NCI-H82 treated with DMSO at 0.1 percent for 48 hours (cell line): ENCODE results near the gene MRPL17.

Source experiments
- DNase-seq: peaks from one replicate; lab custom pipeline; 2025; ENCODE audit not compliant: unreplicated experiment; lab: John Stamatoyannopoulos, UW

The MRPL17 gene

DNA sequence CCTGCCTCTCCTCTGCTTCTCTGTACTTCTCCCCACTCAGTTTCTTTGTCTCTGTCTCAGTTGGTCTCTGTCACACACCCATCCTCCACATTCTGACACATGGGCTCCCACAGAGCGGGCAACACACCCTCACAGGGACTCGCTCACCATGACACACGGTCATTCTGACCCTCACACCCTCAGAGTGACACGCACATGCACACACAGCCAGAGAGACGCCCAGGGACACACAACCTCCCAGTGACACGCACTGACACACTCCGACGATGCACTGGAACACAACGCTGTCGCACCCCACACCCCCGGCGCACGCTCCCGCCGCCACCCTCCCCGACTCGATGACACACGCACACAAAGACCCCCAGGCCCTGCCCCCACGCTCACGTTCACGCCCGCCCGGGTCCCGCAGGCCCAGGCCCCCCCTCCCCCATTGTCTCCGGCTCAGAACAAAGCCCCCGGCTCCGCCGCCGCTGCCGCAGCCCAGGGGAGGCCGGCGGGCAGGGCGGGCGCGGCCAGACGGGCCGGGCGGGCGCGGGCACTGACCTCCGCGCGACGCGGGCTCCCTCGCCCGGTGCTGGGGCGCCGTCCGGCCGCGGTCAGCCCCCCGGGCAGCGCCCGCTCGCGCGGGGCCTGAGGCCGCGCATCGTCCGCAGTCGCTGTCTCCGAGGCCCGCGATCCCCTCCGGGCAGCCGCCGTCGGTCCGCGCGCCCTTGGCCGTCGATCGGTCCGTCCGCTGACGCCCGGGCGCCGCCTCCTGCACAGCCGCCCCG lies 27.9 kb downstream of the MRPL17 start:
- no peak for DNase-seq

DNA sequence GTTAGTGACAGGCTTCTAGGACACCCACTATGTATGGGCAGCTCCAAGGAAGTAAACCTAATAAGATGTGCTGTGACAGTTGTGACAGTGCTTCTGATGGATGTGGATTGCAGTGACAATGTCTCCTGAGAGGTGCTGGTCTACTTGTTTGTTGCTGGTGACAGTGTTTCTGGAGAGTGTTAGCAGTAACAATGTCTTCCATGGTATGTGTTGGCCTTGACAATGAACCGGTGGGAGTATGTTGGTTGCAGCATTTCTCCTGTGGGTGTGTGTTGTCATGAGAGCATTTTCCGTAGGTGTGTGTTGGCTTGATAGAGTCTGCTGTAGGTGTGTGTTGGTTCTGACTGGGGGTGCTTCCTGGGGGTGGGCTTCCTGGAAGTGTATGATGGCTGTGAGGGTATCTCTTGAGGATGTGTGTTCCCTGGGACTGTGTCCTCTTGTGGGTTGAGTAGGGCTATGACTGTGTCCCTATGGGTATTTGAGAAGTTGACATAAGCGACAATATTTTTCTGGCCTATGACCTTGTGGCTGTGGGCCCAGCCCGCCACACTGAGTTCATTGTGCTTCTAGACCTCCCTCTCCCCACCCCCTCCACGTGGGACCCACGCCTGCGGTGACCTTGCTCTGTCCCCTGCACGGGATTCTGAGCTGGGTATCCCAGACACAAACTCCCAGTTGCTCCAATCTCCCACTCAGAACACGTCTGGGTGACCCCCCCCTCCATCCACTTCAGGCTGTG lies 28.7 kb downstream of the MRPL17 start:
- DNase-seq = no peak

DNA sequence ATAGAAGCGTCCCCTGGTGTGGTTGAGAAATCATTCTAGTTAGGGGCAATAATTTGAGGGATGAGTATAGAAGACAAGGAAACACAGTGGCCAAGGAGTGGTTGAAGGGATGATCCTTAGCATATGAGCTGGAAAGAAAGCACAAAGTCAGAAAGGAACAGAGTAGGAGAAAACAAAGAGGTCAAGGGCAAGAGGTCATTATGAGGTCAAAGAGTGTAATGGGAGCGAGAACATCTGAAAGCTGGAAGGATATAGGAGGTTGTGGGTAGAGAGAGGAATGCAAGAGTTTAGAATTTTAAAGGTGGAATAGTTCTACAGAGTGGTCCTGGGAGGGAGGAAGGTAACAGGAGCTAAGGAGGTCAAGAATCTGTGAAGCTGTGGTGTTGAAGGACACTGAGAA lies 29.5 kb downstream of the MRPL17 start:
- no peak for DNase-seq

DNA sequence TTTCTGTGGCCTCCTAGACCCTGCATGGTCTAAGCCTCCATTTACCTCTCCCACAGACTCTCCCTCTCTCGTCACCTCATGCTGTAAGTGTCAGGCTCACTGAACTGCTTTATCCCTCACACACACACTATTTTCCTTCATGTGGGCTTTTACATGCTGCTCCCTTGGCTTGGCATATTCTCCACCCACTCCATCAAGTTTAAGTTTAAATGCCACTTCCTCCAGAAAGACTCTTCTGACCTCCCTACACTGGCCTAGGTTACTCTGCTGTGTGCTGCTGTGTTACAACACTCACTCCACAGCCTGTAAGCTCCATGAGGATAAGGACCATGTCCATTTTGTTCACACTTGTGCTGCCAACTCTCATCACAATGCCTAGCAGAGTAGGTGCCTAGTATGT lies 30.0 kb downstream of the MRPL17 start:
- no peak for DNase-seq

DNA sequence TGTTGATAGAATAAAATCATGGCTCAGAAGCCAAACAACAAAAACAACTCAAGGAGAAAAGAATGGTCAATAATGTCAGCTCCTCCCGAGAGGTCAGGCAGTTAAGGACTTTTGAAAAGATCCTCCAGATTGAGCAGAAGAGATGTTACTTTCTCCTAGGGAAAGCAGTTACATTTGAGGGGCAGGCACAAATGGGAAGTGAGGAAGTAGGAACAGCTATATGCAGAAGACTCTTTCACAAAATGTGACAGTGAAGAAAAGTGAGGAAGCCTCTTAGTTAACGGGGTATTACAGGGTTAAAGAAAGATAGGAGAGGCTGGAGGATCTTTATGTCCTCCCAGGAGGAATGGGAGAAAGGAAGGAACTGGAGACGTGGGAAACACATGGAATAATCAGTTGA lies 31.0 kb downstream of the MRPL17 start:
- no peak for DNase-seq

DNA sequence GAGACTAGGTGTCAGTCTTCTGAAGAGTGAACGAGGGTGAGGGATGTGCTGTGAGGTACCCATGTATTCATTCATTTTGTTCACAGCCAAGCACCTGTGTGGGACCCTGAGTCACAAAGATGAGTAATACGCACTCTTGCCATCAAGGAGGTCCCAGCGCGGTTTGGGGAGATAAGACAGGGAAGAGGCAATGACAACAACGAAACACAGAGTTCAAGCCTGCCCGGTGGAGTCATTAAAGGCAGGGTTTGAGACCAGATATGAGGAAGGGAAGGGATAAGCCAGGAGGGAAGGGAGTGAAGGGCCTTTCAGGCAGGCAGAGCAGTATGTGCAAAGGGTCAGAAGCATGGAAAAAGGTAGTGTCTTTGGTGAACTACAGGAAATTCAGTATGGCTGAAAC lies 32.2 kb downstream of the MRPL17 start:
- no peak for DNase-seq

DNA sequence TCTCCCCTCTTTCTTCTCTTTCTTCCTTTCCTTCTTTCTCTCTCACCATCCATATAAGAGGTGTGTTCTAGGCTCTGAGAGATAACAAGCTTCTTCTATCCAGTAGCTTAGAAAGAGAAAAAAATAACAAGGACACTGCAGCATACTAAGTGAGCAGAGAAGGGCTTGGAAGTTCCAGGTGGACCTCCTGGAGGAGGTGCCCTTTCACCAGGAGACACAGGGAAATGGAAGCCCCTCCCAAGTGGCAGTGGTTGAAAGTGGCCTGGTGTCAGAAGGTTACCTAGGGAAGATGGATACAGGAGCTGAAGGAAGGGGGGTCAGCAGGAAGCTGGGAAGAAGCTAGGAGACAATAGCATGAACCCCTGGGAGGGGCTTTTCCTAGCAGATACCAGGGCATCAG lies 33.0 kb downstream of the MRPL17 start:
- DNase-seq = no peak

DNA sequence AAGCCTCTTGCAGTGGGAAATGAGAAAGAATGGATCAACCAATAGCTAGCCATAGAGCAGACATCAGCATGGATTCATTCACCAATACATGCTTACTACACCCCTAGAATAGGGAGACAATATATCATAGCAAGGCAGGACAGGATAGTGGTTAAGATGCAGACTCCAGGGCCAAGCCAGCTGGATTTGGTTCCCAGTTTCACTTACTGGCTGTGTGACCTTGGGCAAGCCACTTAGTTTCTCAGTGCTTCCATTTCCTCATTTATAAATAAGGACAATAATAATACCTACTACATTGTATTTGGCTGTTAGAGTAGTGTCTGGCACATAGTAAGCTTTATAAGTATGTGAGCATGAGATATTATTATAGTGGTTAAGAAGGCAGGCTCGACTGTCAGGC lies 34.6 kb downstream of the MRPL17 start:
- DNase-seq = no peak

DNA sequence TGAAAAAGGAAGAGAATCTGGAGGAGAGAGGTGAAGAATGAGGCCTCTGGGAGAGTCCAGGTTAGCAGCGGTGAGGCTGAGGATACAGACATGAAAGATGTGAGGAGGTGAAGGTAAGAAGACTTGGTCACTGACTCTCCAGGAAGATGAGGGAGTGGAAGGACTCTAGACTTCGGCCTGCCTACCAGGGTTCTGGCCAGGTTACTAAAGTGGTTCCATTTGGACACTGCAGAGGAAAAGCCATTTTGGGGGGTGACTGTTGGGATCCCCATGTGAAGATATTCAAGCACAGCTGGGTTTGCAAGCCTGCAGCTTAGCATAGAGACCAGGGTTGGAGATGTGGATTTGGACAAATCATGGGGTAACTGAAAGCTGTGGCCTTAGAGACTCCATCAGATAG lies 35.3 kb downstream of the MRPL17 start:
- no peak for DNase-seq

DNA sequence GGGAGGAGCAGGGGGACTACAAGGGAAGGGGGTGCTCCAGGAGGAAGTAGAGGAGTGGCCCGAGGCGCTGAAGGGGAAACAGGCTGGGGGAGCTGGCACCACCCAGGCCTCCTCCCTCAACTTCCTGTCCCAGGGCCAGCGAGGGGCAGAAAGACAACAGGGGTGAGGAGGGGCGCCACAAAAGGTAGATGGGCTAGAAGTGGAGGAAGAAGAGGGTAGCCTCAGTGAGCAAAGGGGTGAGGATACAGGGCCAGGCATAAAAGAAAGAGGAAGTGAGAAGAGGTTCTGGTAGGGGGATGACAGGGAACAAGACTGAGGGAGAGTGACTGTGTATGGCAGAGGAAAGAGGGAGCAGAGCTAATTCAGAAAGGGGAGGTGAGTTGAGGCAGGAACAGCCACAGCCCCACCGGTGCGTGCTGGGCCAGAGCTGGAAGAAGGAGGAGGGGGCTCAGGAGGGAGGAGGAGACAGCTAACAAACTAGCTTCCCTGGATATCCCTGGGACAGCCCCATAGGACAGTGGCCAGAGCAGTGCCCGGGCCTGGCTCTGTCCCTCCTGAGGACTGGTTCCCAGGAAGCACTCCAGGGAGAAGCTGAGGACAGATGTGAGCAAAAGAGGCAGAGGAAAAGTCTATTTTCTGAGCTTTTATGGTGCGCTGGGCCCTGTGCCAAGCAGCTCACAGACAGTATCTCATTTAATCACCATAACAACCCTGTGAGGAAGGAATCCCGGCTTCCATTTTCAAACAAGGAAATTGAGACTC lies 36.0 kb downstream of the MRPL17 start:
- DNase-seq = no peak

DNA sequence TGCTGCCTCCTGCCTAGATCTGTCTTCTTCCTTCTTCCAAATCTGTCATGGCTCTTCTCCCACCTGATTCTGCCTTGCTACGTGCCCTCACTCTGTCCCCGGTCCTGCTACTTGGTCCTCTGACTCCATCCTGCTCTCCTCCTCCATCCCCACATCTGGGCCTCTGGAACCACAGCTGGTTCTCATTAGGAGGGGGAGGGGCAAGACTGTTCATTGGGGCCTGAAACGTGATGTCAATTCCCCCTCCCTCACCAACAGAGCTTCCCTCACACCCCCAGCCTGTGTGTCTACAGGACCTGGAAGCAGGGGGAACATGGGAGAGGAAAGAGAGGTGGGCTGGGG lies 36.6 kb downstream of the MRPL17 start:
- DNase-seq = no peak

DNA sequence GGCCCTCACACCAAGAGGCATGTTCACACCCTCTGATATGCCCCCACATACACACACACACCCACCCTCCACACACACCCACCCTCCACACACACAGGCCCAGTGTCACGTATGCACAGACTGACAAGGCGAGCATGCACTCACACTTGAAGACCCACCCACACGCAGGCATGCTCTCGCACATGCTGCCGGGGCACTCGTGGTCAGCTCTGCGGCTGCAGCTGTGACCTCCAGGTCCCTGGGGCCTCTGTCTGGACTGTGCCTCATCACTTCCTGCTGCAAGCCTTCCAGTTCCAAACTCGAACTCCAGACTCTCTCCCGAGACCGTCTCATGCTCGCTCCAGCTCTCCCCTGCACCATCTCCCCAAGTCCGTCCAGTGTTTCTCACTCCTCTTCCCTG lies 37.1 kb downstream of the MRPL17 start:
- no peak for DNase-seq

DNA sequence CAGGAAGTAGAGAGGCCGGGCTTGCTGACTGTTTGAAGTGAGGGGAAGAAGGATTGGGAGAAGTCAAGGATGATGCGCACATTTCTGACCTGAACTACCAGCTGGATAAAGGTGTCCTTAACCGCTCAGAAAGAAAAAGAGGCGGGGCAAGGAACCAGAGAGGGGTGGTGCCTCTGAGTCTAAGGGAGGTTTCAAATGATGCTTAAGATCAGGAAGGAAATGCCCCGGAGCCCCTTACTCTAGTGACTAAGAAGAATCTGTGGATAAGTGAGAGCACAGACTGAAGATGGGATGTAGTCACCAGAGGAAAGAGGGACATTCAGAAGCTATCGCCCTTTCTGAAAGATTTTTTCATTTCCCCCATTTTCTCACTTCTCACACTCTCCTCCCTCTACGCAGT lies 40.2 kb downstream of the MRPL17 start:
- DNase-seq = no peak

DNA sequence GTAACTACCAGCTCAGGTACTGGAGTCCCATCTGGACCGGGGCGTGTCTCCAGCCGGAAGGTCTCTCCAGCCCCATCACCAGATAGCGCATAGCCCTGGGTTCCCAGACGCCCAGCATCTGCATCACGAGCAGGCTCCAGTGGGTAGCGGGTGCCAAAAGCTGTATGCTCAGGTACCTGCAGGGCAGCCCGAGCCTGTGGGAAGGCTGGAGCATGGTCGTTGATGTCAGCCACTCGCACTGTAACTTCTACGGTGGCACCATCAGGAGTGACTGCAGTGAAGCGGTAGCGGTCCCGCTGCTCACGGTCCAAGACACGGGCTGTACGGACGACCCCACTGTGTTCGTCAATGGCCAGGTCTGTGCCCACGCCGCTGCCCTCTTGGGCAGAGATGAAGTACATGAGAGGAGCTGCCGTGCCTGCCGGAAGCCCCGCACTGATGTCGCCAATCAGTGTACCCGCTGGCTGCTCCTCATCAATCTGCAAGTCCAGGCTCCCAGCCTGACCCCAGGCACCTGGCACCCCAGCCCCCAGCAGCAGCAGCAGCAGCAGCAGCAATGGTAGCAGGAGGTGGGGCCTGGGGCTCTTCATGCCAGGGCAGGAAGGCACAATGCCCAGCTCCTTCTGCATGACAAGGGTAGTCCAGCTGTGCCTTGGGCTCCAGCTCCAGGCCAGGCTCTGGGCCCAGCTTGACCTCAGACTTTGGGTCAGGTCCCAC lies 42.0 kb downstream of the MRPL17 start:
- no peak for DNase-seq

DNA sequence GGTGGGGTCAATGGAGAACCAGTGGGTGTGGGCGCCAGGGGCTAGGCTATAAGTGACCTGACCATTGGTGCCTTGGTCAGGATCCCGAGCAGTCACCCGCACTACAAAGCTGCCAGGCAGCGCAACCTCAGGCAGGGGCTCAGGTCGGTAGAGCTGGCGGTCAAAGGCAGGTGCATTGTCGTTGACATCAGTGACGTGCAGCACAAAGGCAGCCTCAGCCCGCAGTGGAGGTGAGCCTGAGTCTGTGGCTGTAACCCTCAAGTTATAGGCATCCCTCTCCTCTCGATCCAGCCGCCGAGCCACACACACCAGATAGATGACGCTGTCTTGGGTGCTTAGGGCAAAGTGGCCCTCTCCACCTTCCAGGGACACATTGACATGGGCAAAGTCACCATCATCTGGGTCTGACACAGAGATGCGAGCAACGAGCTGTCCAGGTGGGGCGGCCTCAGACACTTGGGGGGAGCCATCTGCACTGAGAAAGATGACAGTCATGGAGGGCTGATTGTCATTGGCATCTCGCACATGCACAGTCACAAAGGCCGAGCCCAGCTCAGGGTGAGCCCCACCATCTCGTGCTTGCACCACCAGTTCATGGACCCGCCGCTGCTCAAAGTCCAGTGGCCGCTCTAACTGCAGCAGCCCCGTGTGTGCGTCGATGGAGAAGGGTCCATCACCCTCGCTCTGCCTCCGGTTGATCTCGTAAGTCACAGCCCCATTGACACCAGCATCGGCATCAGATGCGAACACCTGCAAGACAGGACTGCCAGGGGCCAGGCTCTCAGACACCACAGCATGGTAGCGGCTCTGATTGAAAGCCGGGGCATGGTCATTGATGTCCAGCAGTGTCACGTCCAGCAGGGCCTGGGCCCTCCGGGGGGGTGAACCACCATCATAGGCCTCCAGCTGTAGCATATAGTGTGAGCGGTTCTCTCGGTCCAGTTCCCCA lies 42.8 kb downstream of the MRPL17 start:
- no peak for DNase-seq

DNA sequence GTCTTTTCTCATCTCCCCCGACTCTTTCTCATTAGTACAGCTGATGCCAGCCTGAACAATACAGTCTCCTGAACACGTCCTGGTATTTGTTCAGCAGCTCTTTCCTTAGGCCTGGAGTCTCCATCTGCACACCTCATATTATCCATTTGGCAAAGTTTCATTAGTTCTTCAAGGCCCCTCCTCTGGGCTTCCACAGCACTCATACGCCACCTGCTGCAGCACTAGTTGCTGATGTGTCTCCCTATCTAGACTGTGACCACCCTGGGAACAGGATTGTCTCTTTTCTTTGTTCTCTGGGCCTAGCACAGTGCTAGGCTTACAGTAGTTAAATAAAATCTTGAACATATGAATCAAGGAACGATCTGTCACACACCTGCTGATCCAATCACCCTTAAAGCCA lies 44.7 kb downstream of the MRPL17 start:
- no peak for DNase-seq

DNA sequence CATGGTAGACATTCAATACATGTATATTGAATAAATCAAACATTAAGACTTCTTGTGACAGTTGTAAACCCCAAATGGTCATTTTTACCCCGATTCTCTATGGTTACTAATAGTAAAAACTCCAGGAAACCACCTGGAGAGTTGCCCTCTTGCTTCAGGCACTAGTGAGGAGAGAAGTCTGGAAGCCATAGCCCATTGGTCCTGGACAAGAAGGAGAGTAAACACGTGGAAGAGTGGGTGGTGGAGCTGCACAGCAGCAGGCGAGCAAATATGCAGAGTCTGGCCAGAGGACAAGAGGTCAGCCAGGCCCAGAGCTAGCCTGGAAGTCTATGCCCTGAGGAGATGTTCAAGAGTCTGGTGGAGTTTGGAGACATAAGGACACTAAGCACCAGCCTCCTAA lies 45.3 kb downstream of the MRPL17 start:
- DNase-seq = no peak

DNA sequence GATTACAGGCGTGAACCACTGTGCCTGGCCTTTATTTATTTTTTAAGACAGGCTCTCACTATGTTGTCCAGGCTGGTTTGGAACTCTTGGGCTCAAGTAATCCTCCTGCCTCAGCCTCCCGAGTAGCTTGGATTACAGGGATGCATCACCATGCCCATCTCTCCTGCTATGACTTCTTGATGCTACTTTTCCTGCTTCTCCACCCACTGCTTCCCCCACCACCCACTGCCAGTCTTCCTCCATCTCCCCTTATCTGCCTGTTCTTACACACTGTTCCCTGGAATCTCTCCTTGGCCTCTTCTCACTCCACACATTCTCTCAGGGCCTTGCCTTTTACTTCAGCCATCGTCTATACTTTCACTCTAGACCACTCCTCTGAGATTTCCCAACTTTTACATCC lies 46.7 kb downstream of the MRPL17 start:
- no peak for DNase-seq

DNA sequence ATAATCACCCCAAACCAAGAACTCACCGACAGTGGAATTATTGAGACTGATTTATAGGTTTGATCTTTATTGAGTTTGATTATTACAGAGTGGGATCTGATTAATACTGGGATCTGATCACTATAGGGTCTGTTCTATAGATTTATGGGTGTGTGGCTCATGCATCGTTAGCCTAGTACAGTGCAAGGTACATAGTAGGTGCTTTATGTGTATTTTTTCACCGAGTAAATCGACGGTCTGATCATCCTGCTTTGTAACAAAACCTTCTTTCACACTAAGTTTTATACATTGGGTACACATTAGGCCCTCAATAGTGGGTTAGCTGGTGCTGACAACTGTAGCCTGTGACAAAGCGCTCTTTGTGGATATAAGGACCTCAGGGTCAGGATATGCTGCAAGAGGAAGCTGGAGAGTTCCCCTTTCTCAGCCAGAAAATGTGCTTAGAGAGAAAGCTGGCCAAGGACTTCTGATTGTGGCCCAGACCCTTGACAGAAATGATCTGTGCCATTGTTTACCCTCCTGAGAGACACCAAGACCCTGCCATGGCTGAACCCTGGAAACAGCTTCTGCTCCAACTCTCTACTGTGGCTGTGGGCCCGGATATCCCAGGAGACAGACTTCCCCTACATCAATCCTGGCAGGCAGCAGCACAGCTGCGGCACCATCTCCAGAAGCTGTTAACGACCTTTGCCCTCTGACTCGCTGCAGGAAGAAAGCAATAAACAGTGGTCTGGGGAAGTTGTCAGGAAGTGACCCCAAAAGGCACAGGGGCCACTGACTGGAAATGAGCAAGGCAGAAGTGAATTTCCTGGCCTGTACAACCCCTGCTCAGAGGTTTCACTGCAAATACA lies 47.8 kb downstream of the MRPL17 start:
- DNase-seq = no peak
